GM21423 (cell line): Measurements from ENCODE around the gene SPEM1.
"Not testable (repeated sequence)": the region's sequence is repeated elsewhere in the genome, so short reads cannot be mapped to it uniquely, and the experiment has no call there.

Source experiments
- ATAC-seq: cut with Tn5 transposase; IDR thresholded peaks from one replicate; pipeline ENCODE4 v1.9.1; 2021; ENCODE audit warnings: mild to moderate bottlenecking, moderate library complexity; ENCODE audit not compliant: unreplicated experiment

Gene SPEM1

GRCh38 chr17:7467498-7467897 lies 47.4 kb downstream of the SPEM1 start:
- no peak for ATAC-seq

DNA sequence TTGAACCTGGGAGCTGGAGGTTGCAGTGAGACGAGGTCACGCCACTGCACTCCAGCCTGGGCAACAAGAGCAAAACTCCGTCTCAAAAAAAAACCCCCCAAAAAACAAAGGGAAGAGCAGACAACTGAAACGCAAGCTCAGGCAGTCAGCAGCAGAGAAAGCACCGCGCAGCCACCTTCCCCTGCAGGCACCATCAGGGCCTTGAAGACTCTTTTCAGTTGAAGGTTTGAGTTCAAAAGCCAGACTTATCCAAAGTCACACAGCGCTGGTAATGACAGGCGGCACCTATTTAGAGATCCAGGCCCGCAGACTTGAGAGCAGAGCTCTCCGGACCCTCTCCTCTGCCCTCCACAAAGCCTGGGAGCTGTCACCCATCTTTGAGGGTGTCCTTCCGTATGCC lies 48.2 kb downstream of the SPEM1 start:
- no peak for ATAC-seq

DNA sequence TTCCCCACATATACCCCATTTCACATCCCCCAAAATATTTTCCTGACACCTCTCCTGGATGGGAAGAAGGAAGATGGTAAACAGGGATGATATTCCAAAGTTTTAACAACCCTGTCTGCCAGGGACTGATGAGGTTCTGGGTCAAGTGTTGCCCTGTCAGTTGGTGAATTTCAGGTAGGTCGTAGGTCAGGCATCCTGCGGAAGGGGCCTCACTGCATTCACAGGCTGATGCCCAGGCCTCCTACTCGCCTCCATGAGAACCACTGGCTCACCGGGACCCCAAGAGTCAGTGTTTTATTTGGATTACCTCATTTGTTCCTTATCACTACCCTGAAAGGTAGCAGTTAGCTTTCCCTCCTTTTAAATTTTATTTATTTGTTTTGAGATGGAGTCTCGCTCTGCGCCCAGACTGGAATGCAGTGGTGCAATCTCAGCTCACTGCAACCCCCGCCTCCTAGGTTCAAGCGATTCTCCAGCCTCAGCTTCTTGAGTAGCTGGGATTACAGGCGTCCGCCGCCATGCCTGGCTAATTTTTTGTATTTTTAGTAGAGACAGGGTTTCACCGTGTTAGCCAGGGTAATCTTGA lies 48.8 kb downstream of the SPEM1 start:
- no peak for ATAC-seq

DNA sequence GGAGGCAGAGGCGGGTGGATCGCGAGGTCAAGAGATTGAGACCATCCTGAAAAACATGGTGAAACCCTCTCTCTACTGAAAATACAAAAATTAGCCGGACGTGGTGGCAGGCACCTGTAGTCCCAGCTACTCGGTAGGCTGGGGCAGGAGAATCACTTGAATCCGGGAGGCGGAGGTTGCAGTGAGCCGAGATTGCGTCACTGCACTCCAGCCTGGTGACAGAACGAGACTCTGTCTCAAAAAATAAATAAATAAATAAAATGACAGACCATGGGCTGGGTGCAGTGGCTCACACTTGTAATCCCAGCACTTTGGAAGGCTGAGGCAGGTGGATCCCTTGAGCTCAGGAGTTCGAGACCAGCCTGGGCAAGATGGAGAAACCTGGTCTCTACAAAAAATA lies 49.7 kb downstream of the SPEM1 start:
- not testable (repeated sequence) for ATAC-seq

DNA sequence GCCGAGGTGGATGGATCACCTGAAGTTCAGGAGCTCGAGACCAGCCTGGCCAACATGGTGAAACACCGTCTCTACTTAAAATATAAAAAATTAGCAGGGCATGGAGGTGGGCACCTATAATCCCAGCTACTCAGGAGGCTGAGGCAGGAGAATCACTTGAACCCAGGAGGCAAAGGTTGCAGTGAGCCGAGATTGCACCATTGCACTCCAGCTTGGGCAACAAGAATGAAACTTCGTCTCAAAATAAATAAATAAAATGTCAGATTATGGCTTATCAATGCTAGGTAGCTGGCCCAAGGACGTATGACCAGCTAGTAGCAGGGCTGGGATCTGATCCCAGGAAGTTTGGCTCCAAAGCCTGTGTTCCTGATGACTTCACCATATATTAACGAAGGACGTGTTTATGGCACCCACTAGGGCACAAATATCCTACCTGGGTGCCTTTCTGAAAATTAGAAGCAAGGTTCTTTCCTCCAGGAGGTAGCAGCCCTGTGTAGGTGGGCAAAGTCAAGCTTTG lies 50.4 kb downstream of the SPEM1 start:
- ATAC-seq = not testable (repeated sequence)
